GM12801 (cell line): ENCODE data around the gene DLD.

Experiments
- TF ChIP-seq, protein P1 (sequence below): IDR thresholded peaks from one replicate; pipeline ENCODE4 v1.5.1; 2011; ENCODE audit warnings: control low read depth; ENCODE audit not compliant: insufficient read length; ENCODE audit errors: extremely low read depth

Gene DLD

DNA sequence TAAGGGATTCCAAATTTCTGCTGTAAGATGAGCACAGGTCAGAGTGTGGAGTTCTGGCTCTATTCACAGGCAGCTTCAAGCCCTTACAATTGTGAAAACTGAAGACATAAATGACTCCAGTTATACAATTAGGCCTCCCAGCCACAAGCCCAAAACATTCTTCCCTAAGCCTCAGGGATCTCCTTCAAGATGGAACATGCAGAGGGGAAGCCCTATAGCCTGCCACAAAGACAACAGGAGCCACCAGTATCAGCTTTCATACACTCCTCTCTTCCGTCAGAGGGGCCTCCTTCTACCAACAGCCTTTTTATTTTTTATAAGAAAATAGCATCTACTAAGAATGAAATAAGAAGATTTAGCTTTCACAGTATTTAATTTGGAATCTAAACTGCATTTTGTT, 46.5 kb downstream of the DLD start:
- TF ChIP-seq, protein P1, sequence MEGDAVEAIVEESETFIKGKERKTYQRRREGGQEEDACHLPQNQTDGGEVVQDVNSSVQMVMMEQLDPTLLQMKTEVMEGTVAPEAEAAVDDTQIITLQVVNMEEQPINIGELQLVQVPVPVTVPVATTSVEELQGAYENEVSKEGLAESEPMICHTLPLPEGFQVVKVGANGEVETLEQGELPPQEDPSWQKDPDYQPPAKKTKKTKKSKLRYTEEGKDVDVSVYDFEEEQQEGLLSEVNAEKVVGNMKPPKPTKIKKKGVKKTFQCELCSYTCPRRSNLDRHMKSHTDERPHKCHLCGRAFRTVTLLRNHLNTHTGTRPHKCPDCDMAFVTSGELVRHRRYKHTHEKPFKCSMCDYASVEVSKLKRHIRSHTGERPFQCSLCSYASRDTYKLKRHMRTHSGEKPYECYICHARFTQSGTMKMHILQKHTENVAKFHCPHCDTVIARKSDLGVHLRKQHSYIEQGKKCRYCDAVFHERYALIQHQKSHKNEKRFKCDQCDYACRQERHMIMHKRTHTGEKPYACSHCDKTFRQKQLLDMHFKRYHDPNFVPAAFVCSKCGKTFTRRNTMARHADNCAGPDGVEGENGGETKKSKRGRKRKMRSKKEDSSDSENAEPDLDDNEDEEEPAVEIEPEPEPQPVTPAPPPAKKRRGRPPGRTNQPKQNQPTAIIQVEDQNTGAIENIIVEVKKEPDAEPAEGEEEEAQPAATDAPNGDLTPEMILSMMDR: no peak

DNA sequence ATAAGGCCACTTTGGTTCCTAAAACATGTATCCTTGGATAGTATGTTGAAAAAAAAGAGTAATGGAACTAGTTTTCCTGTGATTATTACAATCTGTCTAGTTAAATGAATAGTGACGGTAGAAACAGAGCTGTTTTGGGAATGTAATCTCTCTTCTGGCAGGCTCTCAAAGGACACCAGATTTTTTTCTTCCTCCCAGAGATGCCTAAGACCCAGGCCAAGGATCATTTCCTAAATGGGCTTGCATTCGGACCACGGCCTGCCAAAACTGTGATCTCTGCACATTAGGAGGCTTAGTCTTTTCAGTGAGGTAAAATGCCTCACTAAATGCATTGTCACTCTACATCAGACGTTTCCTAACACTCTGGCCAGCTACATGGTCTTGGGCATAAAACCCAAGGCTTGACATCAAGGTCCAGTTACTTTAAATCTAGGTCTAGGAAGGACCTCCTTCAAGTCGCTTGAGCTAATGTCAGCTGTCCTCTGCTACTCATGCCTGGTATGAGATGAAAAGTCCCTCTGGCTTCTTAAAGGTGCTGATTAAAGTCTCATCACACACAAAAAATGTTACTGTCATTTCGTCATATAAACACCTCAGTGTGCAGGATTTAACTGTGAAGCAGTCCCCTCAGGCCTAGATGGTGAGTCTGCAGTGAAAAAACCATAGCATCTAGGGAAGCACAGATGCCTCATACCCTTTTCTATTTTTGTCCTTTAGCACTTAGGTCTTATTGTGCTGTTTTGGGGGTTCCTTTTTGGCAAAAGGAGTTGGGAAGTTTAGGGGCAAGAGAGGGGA, 47.7 kb downstream of the DLD start:
- TF ChIP-seq, protein P1: no peak

DNA sequence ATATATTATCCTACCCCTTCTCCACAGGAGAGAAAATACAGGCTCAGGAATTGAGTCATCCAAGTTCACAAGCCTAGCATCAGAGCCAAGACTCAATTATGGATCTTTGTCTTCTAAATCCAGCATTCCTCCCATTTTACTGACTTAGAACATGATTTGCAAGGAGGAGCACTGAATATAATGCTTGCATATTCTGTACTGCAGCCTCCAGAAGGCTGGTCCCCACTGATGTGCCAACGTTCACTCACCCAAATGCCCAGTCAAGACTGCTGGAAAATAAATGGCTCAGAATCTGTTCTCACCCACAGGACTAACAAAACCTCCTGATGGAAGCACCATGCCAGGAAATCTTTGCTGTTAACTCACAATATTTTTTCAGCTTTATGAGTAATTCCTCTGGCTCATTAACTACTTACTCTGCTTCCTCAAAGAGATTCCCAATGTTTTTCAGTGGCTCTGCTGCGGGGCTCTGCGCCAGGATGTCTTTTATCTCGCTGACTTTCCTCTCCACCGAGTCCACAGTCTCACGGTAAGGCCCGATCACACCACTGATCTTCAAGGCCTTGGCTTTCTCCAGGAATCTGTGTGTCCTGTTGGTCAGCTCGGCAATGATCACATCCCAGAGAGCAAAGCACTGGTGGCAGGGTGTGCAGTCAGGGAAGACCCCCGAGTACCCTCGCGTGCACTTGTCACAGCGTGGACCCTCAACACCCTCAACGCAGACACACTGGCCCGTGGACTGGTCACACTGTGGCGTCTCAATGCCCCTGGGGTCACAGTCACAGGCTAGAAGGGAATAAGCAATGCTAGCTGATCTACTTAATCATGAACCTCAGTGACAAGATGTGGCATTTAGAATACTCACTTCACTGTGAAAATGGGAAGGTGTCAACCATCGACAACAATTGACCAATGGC, 48.8 kb downstream of the DLD start:
- TF ChIP-seq, protein P1: no peak

DNA sequence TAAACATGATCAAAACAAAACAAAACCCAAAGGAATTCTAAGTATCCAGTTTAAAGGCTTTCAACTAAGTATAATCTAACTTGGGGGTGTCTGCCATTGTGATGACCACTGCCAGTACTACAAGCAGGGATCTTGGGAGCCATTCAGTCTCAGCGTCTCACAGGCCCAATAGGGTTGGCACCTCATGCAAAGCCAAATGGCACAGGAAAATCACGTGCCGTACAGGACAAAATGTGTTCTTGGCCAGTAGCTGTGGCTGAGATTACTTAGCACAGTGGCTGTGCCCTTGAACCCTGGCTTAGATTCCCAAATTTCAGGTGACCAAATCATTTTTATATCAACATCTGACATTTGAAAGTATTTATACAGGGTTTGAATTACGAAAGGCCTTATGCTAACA, 50.0 kb downstream of the DLD start:
- TF ChIP-seq, protein P1: no peak

DNA sequence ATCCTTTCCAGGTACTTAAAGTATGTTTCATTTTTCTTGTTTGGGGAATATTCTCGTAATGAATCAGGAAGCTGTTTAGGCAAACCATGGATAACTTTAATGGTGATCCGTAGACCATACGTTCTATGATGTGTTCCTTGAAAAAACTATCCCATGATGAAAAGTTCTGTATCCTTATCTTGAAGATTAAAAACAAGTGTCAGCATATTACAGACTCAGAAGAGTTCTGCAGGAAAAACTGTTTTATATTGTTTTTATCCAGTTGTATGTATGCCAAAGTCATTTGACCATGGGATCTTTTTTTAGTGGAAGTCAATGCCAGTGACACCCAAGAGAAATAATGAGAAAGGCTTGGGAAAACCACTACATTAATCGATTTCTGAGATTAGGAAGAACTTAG, 52.0 kb downstream of the DLD start:
- TF ChIP-seq, protein P1: no peak

DNA sequence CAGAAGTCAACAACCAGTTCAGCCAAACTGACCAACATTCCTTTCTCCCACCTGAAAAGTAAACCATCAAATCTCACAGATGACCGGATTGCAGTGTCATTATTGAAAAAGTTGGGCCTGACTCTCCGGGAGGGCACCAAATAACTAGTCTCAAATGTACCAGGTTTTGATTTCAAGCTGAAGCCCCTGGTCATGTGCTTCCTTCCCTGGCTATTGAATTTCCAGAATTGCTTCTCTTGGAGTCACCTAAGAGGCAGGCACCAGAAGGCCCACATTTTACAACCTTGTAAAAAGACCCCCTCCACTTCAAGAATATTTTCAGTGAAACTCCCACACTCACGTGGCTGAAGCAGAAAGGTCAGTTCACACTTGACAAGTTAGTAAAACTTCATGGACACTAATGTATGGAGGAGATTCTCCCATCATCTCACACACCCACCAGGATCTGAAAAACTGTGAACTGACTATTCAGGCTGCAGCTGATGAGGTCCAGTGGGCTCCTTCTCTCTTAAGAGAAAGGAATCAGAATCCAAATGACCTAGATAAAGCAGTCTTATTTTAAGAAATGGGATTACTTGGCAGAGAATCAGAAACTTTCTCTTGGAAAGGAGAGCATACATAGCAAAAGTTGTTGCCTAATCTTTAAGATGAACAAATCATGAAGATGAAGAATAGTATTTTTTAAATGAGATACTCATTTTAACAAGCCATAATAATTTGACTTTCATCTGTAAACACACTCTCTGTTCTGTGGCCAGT, 53.6 kb downstream of the DLD start:
- TF ChIP-seq, protein P1: no peak

DNA sequence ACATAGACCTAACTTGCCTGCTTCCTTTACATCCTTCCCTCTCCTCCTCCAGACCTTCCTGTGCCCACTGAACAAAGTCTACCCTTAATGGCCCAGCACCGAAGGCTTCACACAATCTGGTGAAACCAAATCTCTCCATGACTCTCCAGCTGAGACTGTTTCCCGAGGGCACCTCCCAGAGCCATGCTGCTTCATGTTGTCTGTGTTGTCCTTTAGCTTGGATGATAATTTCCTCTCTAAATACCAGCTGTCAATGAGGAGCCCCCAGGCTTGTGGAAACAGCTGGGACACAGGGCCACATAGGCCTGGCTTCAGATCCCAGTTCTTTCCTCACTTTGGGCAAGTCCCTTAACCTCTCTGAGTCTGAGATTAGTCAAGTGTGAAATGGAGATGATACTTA, 54.3 kb downstream of the DLD start:
- TF ChIP-seq, protein P1: no peak
